Stimulated activated effector memory CD8-positive, alpha-beta T cell treated with anti-CD3 and anti-CD28 coated beads, Interleukin-12 subunit alpha, Interleukin-12 subunit beta, amount 100 ng/mL, for 72 hours (primary cell): ENCODE results near the gene SUGCT.

ENCODE experiments used
- ATAC-seq: fragments of 150-1000 bp; cut with Tn5 transposase; 2 replicates; pipeline ENCODE4 v1.10.0; 2021
- DNase-seq, 2 donors: peaks; one replicate each; pipeline ENCODE4 v3.0.0; 2021 to 2022; ENCODE audit warnings: low spot score in 2 of 2
- H3K27ac Mint-ChIP-seq: one replicate; pipeline ENCODE4 v1.8.0; 2022; ENCODE audit warnings: mild to moderate bottlenecking, mixed read lengths
- H3K36me3 Mint-ChIP-seq: one replicate; pipeline ENCODE4 v1.8.0; 2022; ENCODE audit warnings: mild to moderate bottlenecking, mixed read lengths
- H3K4me1 Mint-ChIP-seq: one replicate; pipeline ENCODE4 v1.8.0; 2022; ENCODE audit warnings: mixed read lengths
- H3K4me3 Mint-ChIP-seq: one replicate; pipeline ENCODE4 v1.8.0; 2022; ENCODE audit warnings: mild to moderate bottlenecking, mixed read lengths
- H3K9me3 Mint-ChIP-seq: one replicate; pipeline ENCODE4 v1.8.0; 2022; ENCODE audit warnings: mixed read lengths

The SUGCT gene

DNA sequence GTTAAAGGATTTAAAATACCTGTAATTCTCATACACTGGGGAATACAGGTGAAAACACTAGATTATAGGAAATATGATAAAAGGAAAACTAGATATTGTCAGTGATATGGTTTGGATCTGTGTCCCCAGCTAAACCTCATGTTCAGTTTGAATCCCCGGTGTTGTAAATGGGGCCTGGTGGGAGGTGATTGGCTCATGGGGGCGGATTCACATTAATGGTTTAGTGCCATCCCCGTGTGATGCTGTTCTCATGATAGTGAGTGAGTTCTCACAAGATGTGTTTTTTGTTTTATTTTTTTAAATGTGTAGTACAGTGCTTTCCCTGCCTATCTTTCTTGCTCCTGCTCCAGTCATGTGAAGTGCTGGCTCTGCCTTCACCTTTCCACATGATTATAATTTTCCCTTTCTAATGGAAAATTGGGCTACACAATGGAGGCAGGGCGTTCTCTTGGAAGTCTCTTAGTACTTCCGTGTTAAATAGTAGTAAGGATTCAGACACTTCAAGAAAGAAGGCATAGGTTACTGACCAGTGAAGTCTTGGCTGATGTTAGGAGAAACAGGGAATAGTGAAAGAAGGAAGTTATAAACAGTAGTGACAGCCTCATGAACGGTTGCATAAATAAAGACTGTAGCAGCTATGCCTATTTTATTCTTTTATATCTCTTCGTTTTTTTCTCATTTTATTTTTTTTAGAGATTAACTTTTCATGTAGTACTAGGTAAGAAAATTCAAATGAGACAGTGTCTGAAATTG lies 386.4 kb downstream of the SUGCT start:
- no peaks in the 10 kb centered on the region for H3K36me3 Mint-ChIP-seq
- no peaks in the 10 kb centered on the region for H3K4me1 Mint-ChIP-seq
- no peak for DNase-seq
- H3K27ac Mint-ChIP-seq: no peak overlapping the region
- H3K4me3 Mint-ChIP-seq: no peak overlapping the region
- ATAC-seq: no peak
- H3K9me3 Mint-ChIP-seq: peaks cover 14% of the 10 kb centered on the region

DNA sequence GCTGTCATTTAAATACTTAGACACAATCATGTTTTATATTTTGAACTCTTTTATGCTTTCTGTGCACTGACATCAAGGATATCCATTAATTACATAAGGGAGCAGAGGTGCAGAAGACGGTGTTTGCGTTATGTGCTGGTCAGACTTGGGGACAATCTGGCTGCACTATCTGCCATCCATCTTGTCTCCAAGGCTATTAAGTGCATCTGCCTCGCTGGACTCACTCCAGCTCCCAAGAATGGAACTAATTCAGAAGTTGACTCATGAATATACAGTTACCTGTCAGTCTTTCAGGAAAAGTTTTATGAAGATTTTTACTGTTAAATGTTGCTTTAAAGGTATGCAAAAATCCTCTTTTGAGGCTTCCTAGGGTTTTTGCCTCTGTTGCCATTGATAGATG lies 391.0 kb downstream of the SUGCT start:
- Mint-ChIP-seq H3K27ac (no peak overlapping the region), H3K9me3 (peaks cover 21% of the 10 kb centered on the region), H3K4me3 (no peak overlapping the region), H3K4me1 (no peaks in the 10 kb centered on the region), H3K36me3 (no peaks in the 10 kb centered on the region)
- DNase-seq (no peak), ATAC-seq (no peak)

DNA sequence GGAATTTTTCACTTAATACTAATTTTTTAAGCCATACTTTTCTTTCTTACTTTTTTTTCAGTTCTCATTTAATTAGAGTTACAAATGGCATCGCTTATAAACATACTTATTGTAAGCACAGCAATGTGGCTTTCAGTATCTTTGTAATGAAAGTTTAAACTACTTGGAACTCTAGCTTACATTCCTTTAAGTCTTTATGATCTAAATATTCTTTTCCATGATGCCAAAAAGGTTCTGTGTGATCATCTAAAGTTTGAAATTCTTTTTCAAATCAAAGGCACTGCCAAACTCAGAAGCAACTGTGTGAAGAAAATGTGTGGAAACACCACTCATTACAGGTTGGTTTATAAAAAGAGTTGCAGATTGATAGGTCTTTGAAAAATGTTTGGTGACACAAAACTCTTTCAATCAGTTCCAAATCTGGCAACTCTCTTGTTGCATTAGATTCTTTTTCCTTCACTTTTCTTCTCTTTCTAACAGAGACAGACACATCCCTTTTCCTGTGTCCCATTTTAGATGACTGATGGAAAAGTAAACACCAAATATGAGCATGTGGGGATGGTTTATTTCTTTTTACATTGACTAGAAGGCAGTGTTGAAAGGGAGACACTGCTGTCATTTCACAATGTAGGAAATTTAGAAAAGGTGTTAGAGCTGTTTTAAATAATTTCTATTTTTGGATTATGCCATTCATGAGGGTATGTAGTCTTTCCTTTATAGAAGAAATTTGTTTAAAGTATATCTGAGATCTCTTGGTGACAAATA lies 392.3 kb downstream of the SUGCT start:
- no peak for ATAC-seq
- peaks cover 21% of the 10 kb centered on the region for H3K9me3 Mint-ChIP-seq

DNA sequence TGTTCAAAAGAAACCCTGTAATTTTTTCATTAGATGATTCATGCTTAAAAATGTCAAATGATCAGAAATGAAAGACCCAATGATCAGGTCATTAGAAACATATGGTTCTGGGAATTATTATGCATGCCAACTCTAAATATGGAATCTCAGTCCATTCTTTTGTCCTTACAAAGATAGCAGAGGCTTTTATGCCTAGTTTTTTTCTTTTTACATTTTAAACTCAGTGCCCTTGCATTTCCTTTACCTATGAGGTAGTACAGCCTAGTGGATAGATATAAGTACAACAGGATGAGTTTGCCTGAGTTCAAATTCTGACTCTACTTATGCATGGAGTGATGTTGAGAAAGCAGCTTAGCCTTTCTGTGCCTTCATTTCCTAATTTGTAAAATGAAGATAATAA lies 392.9 kb downstream of the SUGCT start:
- Mint-ChIP-seq H3K4me3 (no peak overlapping the region), H3K9me3 (peaks cover 21% of the 10 kb centered on the region), H3K27ac (no peak overlapping the region), H3K36me3 (no peaks in the 10 kb centered on the region), H3K4me1 (no peaks in the 10 kb centered on the region)
- no peak for ATAC-seq
- no peak for DNase-seq

More for the DNA sequence above, 392.3 kb downstream of the SUGCT start:
- Mint-ChIP-seq H3K27ac (no peak overlapping the region), H3K4me1 (no peaks in the 10 kb centered on the region), H3K36me3 (no peaks in the 10 kb centered on the region), H3K4me3 (no peak overlapping the region)
- DNase-seq: no peak

DNA sequence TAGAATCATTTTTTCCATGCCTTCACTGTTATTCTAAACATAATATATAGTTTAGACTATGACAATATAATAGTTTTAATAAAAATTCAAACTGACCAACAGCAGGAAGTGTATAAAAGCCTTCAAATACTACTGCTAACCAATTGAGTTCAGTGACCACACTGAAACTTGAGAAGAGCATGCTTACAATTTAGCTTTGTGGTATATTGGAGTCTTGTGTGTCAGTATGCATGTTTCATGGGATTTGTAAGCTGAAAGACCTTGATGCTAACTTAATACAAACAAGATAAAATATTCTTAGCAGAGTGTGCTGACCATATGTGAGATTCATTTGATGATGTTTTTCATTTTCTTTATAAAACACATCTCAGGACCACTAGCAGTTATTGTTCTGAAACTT lies 395.5 kb downstream of the SUGCT start:
- Mint-ChIP-seq H3K27ac (no peak overlapping the region), H3K4me1 (no peaks in the 10 kb centered on the region), H3K36me3 (no peaks in the 10 kb centered on the region), H3K9me3 (peaks cover 12% of the 10 kb centered on the region), H3K4me3 (no peak overlapping the region)
- no peak for DNase-seq
- no peak for ATAC-seq

DNA sequence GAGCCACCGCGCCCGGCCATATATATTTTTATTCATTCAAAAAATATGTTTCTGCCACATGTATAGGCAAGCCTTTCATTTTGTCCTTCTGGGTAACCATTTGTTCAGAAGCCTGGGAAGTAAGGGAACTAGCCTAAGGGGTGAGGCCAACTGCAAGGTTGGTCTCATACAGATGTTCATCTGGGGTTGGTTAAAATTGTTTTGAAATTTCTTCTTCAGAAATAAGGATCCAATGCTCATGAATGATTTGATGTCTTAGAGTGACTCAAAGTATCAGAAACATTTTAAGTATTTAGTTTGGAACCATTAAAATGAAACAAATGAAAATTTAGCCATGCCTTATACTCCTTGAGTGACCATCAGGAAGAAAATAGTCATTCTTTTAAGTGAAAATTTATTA lies 397.2 kb downstream of the SUGCT start:
- Mint-ChIP-seq H3K27ac (no peak overlapping the region), H3K9me3 (peaks cover 15% of the 10 kb centered on the region), H3K4me3 (no peak overlapping the region), H3K36me3 (no peaks in the 10 kb centered on the region), H3K4me1 (no peaks in the 10 kb centered on the region)
- no peak for ATAC-seq
- no peak for DNase-seq

DNA sequence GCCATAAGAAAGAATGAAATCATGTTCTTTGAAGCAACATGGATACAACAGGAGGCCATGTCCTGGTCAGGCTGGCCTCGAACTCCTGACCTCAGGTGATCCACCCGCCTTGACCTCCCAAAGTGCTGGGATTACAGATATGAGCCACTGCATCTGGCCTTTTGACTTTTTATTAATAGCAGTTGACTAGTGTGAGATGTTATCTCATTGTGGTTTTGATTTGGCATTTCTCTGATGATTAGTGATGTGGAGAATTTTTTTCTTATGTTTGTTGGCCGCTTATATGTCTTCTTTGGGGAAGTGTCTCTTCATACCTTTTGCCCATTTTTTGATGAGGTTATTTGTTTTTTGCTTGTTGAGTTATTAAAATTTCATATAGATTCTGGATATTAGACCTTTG lies 400.9 kb downstream of the SUGCT start:
- DNase-seq: no peak
- Mint-ChIP-seq H3K4me3 (no peak overlapping the region), H3K36me3 (no peaks in the 10 kb centered on the region), H3K9me3 (peaks cover 9% of the 10 kb centered on the region), H3K4me1 (no peaks in the 10 kb centered on the region), H3K27ac (no peak overlapping the region)
- ATAC-seq: no peak

DNA sequence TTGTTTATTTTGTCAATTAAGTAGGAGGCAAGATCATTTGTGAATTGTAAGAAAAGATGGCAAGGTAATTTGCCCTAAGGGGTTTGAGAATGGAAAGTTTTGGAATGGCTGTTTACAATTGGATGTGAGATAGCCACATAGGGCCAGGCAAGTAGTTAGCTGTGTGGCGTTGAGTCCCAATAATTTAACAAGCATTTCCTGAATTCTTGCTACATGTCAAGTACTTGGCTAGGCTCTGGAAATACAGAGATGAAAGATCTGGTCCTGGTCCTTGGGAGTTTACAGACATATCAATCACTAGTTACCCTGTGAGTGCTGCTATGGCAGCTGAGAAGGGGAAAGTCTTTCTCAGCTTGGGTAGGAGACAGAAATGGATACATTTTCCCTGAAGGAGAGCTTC lies 401.6 kb downstream of the SUGCT start:
- Mint-ChIP-seq H3K36me3 (no peaks in the 10 kb centered on the region), H3K4me3 (no peak overlapping the region), H3K9me3 (peaks cover 12% of the 10 kb centered on the region), H3K27ac (no peak overlapping the region), H3K4me1 (no peaks in the 10 kb centered on the region)
- no peak for ATAC-seq
- no peak for DNase-seq

DNA sequence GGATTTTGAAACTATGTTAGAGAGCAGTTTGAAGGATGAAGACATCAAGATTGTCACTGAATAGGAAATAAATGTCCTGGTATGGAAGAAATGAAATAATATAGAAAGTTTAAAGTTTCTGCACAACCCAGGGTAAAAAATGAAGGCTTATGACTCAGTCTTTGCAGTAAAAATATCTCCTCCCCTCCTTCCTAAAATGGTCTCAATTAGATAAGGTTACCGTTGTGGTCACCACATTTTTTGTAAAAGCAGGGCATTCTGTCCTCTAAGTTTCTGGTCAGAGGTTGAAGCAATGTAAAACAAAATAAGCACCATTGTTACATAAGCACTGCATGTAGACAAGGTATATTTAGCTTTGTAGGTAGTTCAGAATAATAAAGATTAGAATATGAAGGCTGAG lies 403.5 kb downstream of the SUGCT start:
- Mint-ChIP-seq H3K4me1 (no peaks in the 10 kb centered on the region), H3K27ac (no peak overlapping the region), H3K9me3 (peaks cover 17% of the 10 kb centered on the region), H3K4me3 (no peak overlapping the region), H3K36me3 (no peaks in the 10 kb centered on the region)
- ATAC-seq (no peak), DNase-seq (no peak)

DNA sequence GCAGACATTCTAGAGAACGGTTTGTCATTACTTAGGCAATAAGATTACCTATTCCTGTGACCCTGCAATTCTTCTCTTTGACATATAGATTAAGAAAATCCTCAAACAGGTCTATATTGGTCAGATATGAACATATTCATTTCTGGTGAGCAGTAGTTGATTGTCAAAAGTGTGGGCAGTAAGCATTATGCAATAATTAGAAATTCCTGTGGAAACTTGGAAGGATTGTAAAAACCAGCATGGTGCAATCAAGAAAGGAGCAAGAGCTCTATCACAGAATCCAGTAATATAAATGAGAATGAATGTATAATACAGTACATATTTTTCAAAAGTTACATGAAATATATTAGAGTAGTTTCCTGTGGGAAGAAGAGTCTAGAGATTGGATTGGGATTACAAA lies 406.5 kb downstream of the SUGCT start:
- Mint-ChIP-seq H3K36me3 (no peaks in the 10 kb centered on the region), H3K4me1 (no peaks in the 10 kb centered on the region), H3K4me3 (no peak overlapping the region), H3K9me3 (peaks cover 15% of the 10 kb centered on the region), H3K27ac (no peak overlapping the region)
- no peak for ATAC-seq
- DNase-seq: no peak

DNA sequence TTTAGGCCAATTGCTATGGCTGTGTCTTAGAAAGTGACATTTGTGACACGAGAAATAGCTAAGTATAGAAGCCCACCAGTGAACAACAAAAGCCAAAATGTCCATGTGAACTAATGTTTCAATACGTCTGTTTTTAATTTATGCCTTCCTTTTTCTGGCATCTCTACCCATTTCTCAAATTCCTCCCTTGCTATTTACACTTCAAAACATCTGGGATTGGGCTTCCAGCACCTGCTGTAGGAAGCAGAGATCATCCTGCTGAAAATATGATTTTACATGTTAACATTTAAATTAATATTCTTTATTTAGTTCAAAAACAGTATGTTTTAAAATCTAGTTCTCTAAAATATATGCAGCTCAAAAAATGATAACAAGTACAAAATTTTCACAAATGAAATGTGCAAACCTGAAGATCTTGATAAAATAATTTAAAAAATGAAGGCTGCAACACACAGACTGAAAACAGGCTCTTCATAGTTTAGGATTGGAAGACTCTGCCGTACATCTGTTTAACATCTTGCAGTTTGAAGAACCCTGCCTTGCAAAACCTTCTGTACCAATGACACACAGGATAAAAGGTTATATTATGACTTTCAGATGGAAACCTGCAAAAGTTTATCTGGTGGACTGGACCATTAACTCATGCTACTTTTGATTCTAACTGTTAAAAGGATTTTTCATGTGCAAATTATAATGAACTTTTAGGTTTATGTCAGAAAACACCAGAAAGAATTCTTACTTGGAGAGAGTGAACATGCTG lies 408.4 kb downstream of the SUGCT start:
- no peak overlapping the region for H3K4me3 Mint-ChIP-seq
- no peak overlapping the region for H3K27ac Mint-ChIP-seq
- no peaks in the 10 kb centered on the region for H3K4me1 Mint-ChIP-seq
- DNase-seq (no peak), ATAC-seq (no peak)
- peaks cover 15% of the 10 kb centered on the region for H3K9me3 Mint-ChIP-seq
- H3K36me3 Mint-ChIP-seq: no peaks in the 10 kb centered on the region

DNA sequence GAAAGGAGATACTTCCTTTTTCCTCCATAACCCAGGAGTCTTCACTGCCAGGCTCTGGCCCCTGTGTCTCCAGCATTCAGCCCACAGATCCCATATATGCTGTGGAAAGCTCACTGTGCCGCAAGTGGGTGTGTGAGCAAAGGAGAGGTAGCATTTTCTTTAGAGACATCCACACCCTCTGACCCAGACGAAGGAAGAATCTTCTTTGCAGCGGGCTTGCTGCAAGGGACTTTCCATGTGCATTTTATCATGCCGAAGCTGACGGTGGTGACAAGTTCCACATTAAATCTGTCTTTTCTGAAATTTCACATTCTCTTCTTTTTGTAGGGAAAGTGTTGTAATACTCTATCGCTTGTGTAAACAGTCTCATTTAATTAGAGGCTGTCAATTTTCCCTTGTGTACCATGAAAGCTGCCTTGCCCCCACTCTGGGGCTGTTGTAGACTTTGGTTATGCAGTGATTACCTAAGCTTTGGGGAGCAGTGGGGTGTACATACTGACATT lies 409.5 kb downstream of the SUGCT start:
- Mint-ChIP-seq H3K9me3 (peaks cover 13% of the 10 kb centered on the region), H3K4me3 (no peak overlapping the region), H3K27ac (no peak overlapping the region), H3K4me1 (no peaks in the 10 kb centered on the region), H3K36me3 (no peaks in the 10 kb centered on the region)
- DNase-seq: no peak
- ATAC-seq: no peak

DNA sequence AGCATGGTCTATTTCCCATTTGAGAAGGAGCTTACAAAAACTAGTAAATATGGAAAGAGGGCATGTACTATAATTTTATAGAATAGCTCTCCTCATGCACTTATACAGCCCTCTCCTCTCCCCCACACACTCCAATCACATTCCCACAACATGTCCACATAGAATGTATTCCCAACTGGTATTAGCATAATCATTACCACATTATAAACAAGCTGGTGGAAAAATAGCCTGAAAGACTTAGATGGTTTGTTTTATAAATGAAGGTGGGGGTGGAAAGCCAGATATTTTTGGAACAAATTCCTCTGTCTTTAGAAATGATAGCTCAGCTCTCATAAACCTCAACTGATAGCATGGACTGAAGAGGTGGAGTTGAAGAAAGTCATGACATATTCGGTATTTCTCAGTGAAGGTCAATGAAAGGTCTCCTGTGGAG lies 410.1 kb downstream of the SUGCT start:
- Mint-ChIP-seq H3K4me3 (no peak overlapping the region), H3K36me3 (no peaks in the 10 kb centered on the region), H3K4me1 (no peaks in the 10 kb centered on the region), H3K9me3 (peaks cover 13% of the 10 kb centered on the region), H3K27ac (no peak overlapping the region)
- DNase-seq (no peak), ATAC-seq (no peak)

DNA sequence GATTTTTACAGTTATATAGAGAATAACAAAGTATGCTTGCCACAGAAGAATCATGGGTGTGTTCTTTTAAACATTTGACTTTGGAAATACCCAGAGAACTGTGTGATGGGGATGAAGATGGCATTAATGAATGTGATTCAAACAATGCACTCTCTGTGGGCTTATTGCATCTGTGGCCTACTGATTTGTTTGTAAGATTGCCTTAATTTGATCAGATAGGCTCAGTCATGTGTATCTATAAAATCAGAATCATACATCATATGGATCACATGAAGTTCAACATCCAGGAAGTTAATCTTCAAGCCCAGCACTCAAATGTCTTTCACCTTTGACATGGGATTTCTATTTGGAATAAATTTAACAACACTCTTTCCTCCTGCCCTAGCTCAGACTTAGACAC lies 410.9 kb downstream of the SUGCT start:
- ATAC-seq (no peak), DNase-seq (no peak)
- no peak overlapping the region for H3K27ac Mint-ChIP-seq
- H3K4me1 Mint-ChIP-seq: no peaks in the 10 kb centered on the region
- no peaks in the 10 kb centered on the region for H3K36me3 Mint-ChIP-seq
- peaks cover 11% of the 10 kb centered on the region for H3K9me3 Mint-ChIP-seq
- no peak overlapping the region for H3K4me3 Mint-ChIP-seq

DNA sequence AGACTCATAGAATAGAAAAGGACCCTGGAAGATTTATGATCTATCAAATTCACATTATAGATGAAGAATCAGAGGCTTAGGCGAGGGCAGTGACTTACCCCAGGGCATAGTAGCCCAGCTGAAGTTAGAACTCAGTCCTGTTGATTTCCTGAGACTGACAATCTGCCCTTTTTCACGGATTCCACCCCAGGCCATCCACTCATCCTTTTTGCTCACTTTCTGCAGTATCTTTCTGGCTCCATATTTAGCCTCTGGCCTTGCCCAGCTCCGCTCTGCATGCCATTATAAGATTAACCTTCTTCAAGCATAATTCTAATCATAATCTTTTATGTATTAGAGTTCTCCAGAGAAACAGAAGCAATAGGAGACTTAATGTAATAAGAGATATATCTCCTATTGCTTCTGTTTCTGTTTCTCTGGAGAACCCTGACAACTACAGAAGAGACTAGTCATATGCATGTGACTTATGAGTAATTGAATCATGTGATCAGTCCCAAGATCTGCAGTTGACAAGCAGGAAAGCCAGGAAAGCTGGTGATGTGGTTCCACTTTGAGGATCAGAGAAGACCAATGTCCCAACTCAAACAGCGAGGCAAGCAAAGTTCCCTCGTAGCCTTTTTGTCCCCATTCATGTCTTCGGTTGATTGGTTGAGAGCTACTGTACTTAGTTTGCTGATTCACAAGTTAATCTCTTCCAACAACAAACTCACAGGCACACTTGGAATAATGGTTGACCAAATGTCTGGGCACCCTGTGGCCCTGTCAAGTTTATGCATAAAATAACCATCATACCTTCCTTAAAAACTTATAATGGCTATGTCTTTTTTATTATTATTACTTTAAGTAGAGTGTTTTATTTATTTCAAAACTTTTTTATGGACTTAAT lies 412.1 kb downstream of the SUGCT start:
- no peak for DNase-seq
- Mint-ChIP-seq H3K27ac (no peak overlapping the region), H3K4me1 (no peaks in the 10 kb centered on the region), H3K36me3 (no peaks in the 10 kb centered on the region), H3K4me3 (no peak overlapping the region), H3K9me3 (peaks cover 3% of the 10 kb centered on the region)
- ATAC-seq: no peak
